ENCODE data around the gene TMEM95.

TMEM95 gene, protein sequence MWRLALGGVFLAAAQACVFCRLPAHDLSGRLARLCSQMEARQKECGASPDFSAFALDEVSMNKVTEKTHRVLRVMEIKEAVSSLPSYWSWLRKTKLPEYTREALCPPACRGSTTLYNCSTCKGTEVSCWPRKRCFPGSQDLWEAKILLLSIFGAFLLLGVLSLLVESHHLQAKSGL

GRCh38 chr17:7355053-7355452 is at the start of gene TMEM95:
Gene TMEM95, plus strand, starts transcription at chr17:7355156. Its CDS starts 49 bp downstream, at chr17:7355205.
- no peak for DNase-seq

DNA sequence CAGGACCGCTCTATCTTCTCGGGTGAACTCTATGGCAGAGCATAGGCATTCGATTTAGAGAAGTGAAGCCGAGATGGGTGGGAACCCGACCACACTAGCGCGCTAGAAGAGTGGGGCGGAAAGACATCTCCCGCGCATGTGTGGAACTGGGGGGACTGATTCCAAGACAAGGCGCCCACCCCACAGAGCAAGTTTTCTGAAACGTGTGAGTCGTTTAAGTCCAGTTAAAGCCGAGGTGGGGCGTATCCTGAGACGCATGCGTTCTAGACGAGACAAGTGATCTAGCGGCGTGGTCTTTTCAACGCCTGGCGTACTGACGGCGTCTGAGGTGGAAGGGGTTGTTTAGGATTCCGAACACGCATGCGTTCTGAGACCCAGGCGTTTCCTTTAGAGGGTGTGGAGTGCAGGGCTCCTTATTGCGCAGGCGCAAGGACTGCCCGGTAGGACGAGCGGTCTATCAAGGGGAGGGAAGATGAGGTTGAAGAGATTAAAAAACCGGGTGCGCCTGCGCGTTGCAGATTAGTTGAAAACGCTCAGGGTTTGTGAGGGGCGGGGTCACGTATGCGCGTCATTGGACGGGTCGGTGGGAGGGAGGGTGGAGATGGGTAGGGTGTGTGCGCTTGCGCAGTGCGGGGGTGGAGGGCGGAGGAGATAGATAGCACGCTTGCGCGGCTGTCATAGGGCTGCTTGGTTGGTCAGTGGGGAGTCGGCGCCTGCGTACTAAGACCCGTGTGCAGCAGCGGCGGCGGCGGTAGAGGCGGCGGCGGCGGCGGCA is 47.9 kb upstream of the TMEM95 start, which contains the start of gene EIF5A:
Gene EIF5A, plus strand, starts transcription at position 718 of the 775 bp plus-strand sequence. CDS start 2,008 bp downstream, outside the sequence.
- peak; percentile 97 for DNase-seq

DNA sequence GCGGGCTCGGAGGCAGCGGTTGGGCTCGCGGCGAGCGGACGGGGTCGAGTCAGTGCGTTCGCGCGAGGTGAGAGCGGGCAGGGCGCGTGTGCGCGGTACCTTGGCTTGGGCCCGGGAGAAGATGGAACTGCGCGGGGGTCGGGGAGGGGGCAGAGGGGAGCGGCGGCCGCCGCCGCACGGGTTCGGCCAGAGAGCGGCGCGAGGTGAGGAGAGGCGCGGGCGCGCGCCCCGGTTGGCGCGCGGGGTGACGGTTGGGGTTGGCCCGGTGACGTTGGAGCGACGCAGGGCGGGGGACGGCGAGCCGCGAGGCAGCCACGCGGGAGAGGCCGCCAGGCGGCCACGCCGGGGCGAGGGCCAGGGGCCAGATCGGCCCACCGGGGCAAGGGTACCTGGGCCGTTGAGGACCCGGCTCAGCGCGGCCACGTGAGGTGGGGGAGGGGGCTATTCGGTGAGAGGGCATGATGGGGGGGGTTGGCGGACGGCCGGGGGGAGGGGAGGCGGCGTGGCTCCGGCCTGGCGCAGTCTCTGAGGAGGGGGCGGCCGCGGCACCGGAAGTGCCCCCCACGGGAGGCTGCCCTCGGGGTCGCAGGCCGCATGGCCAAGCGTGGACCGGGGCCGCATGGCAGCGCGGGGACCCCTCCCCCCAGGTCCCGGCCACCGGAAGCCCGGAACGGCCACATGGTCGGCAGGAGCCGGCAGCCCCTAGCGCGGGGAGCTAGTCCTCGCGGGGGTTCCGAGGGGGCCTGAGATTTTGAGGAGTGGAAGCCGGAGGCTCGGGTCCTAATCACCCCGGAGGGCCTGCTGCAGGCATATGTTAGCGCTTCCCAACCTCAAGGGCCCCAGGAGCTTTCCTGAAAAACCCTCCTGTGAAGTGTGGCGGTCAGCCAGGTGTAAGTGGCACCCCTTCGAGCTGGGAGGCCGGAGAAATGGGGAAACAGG is 47.0 kb upstream of the TMEM95 start:
- no peak for DNase-seq

- DNase-seq, result peak; percentile 26
These were observed 46.1 kb upstream of the TMEM95 start for GRCh38 chr17:7308625-7309433.

GRCh38 chr17:7309628-7310027 is 45.3 kb upstream of the TMEM95 start:
- DNase-seq, result no peak

GRCh38 chr17:7311110-7311705 is 43.7 kb upstream of the TMEM95 start:
- DNase-seq, result no peak

DNA sequence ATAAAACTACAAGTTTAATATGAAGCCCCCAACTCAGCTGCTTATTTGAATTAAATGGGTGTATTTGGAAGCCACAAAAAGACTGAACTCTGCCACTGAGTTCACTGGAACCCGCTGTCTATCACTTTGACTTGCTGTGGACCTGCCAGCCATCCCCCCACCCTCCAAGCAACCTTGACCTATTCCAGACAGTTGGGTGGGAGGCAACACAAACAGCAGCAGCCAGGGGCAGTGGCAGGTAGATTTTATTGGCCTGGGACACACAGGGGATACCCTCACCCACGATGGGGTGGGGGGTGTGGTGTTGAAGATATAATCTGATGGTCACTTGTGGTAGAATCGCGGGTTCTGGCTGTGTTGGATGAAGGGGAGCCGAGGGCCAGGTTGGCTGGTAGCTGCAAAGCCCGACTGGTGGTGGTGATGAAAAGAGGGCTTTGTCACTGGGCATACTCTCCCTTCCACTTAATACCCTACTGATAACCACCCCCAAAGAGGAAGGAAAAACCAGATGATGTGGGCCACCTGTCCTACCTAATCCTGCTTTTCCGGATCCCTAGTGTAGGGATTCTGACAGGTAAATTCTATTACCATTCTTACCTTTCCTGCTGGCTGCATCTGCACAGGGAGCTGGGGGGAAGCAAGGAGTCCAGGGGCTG is 42.4 kb upstream of the TMEM95 start:
- no peak for DNase-seq

GRCh38 chr17:7313088-7313889 is 41.7 kb upstream of the TMEM95 start:
- no peak for DNase-seq

DNA sequence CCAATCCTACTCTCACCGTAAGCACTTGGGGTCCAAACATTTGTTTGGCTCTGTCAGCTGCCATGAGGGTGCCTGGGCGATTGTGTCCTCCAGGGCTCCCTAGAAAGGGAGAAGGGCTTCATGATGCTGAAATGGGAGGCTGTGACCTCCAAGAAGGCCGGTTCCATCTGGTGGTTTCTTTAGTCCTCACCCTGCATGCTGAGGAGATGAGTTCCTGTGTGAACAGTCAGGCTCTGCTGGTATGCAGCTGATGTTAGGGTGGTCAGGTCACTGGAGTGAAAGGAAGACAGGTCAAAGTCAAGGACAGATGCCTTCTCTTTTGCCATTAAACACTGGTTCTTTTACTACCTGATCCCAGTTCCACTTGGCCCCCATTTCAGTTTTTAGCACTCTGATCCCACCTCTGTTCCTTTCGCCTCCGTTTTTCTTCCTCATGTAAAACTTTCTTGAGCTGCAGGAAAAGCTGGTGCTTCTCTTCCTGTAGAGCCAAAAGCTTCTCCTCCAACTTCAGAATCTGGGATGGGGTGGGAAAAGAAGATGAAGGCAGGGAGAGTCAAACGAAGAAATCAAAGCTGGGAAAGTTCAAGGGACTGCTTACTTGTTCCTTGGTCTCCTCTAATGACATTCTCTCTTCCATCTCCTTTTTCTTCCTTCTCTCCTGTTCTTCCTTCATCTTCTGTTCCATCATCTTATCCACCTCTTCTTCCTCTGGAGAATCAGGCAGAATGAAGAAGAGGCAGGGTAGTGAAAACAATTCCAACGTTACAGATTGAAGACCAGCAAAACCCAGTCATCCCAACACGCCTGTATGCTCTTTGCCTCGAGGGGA is 40.9 kb upstream of the TMEM95 start:
- DNase-seq, result no peak

GRCh38 chr17:7314719-7315569 is 40.0 kb upstream of the TMEM95 start, which contains the start of gene GPS2:
Gene GPS2, minus strand, starts transcription at chr17:7315360. Its CDS starts 308 bp downstream, at chr17:7315052.
- DNase-seq, result peak; percentile 51

DNA sequence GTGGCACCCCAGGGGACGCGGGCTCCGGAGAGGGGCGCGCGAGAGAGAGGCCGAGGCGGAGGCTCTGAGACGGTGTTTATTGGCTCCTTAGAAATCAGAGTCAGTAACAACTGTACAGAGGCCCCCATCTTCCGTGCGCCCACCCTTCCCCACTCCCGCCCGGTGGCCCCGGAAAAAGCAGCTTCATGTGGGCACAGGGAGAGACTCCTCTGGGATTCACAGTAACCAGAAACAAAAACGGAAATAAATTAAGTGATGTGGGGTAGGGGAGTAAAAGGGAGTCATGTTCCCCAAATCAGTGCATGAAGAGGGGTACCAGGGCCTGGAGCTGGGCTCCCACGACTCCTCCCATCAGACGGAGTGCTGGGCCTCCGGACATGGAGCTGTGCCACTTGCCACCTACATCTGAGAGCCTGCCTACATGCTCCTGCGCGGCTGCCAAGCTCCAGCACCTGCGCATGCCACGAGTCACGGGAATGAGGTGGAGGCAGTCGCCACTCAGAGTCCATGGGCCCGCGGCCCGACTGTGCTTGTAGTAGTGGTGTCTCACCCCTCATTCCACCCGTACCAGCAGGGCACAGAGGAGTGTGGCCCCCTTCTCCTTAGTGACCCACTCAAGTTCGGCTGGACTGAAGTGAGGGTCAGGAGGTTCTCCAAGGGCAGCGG is 39.3 kb upstream of the TMEM95 start:
- DNase-seq, result no peak

- no peak for DNase-seq
These were observed 37.7 kb upstream of the TMEM95 start for GRCh38 chr17:7317161-7317803.

DNA sequence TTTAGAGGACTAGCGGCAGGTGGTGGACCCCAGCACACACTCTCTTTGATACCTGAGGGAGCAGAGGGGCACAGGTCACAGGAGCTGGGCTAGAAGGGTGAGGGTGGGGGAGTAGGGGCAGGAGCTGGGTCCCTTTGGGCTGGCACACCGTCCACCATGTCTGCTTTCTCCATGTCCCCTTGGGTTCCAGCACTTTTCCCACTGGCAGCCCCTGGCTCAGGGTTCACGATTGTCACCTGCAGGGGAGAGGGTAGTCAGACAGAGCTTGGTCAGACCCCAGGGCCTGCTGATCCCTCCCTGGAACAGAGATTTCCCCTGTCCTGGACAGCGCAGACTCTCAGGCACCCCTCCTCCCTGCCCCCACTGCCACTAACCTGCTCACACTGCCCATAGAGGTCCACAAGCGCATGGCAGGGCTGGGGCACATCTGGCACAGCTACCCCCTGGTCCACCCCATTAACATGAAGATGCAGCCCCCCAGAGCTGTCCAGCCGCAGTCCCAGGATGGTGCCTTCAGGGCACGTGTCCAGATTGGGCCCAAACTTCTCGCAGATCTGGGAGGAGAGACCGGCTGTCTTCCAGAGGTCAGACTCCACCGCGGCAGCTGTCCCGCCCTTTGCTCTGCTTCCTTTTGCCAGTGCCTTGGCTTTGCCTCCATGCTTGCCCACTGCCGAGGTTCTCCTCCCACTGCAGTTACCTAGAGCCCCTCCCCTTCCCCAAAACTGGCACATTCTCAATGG is 36.7 kb upstream of the TMEM95 start:
- DNase-seq, result no peak

DNA sequence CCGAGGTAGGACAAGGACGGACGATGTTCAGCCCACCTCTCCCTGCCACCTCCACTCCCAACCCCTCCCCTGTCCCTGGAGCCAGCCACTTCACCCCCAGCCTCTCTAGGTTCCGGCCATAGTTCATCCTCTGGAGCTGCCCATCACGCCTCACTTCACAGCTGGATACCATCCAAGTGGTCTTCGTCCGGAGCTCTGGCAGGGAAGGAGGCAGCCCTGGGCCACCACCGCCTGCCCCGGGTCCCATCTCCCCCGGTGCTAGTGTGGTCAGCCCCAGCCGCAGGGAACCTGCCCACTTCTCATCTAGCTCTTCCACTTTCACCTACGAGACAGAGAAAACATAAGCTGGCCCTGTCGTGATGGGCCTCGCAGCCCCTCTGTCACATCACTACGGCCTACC is 33.5 kb upstream of the TMEM95 start:
- DNase-seq, result no peak

GRCh38 chr17:7322520-7323194 is 32.3 kb upstream of the TMEM95 start:
- DNase-seq, result no peak

Data from NCI-H526 treated with DMSO at 0.1 percent for 48 hours (cell line).